PC-9 (cell line): ENCODE results near the gene ASIC4. TPM values are rescaled to one million over a fixed set of nuclear protein-coding genes. Genes with fewer than 3 reads are reported as not detected.

Source experiments
- BruUV-seq: library from RNA; stranded (reverse); fragments of 400-500 nt; replicated peaks from 2 replicates; lab custom pipeline; 2021; lab: Mats Ljungman, UMichigan
- CTCF ChIA-PET: fragments of 300-600 bp; sonication (Branson Sonifier 250); formaldehyde crosslinking; loops from one replicate; lab custom pipeline; 2022; ENCODE audit warnings: antibody characterized with exemption; lab: Charles Lee
- POLR2A ChIA-PET: fragments of 300-600 bp; sonication (Branson Sonifier 250); formaldehyde crosslinking; loops from one replicate; lab custom pipeline; 2022; ENCODE audit warnings: antibody characterized with exemption; ENCODE audit not compliant: unreplicated experiment; lab: Charles Lee
- DNase-seq, 2 experiments: peaks; one replicate each; pipeline versions ENCODE4 v3.0.0 to v3.0.0-alpha.2; 2015 to 2022; ENCODE audit warnings: mixed read lengths in 1 of 2
- H2AFZ ChIP-seq: fragments of 200-600 bp; sonication (generic); 2 replicates; pipeline ENCODE4 v1.8.1; 2017; ENCODE audit warnings: antibody characterized with exemption
- H3F3A ChIP-seq: fragments of 200-600 bp; sonication (generic); 2 replicates; pipeline ENCODE4 v1.8.1; 2017; ENCODE audit warnings: antibody characterized with exemption, mild to moderate bottlenecking, low read depth; ENCODE audit not compliant: insufficient read depth
- H3K27ac ChIP-seq: fragments of 200-600 bp; sonication (generic); 2 replicates; pipeline ENCODE4 v1.6.1; 2016; ENCODE audit warnings: mixed run types
- H3K27me3 ChIP-seq: fragments of 200-600 bp; sonication (generic); 2 replicates; pipeline ENCODE4 v1.6.1; 2016; ENCODE audit warnings: low read depth, mixed run types; ENCODE audit not compliant: insufficient read depth
- H3K36me3 ChIP-seq: fragments of 200-600 bp; sonication (generic); 2 replicates; pipeline ENCODE4 v1.6.1; 2016; ENCODE audit warnings: low read depth, mixed run types
- H3K4me1 ChIP-seq: fragments of 200-600 bp; sonication (generic); replicated peaks from 2 replicates; pipeline ENCODE4 v1.6.1; 2016; ENCODE audit warnings: mixed run types; ENCODE audit not compliant: insufficient read depth
- H3K4me2 ChIP-seq: fragments of 200-600 bp; sonication (generic); 2 replicates; pipeline ENCODE4 v1.6.1; 2017; ENCODE audit warnings: mixed run types
- H3K4me3 ChIP-seq: fragments of 200-600 bp; sonication (generic); 2 replicates; pipeline ENCODE4 v1.6.1; 2016; ENCODE audit warnings: mixed run types
- H3K79me2 ChIP-seq: fragments of 200-600 bp; sonication (generic); 2 replicates; pipeline ENCODE4 v1.6.1; 2017; ENCODE audit warnings: low read depth, mixed run types
- H3K9me2 ChIP-seq: fragments of 200-600 bp; sonication (generic); 2 replicates; pipeline ENCODE4 v1.8.1; 2017; ENCODE audit warnings: mild to moderate bottlenecking; ENCODE audit not compliant: insufficient read depth
- H3K9me3 ChIP-seq: fragments of 200-600 bp; sonication (generic); 2 replicates; pipeline ENCODE4 v1.8.1; 2016; ENCODE audit warnings: low read depth; ENCODE audit not compliant: insufficient read depth
- H4K20me1 ChIP-seq: fragments of 200-600 bp; sonication (generic); 2 replicates; pipeline ENCODE4 v1.8.1; 2017; ENCODE audit not compliant: insufficient read depth
- EZH2 ChIP-seq: fragments of 200-600 bp; sonication (generic); IDR thresholded peaks from 2 replicates; pipeline ENCODE4 v1.8.0; 2017; ENCODE audit warnings: antibody characterized with exemption, low read depth
- intact Hi-C: fragments of 100-400 bp; cut with micrococcal nuclease; formaldehyde crosslinking; loops from one replicate; pipeline ENCODE4 v1.10.0; 2022; ENCODE audit not compliant: unreplicated experiment
- total RNA-seq: library from RNA; stranded (reverse); gene quantifications from 2 replicates; pipeline ENCODE4 v1.2.3, GENCODE V29; 2021
- TF ChIP-seq, protein P1 (sequence below): fragments of 200-600 bp; sonication (generic); conservative IDR thresholded peaks from 2 replicates; pipeline ENCODE4 v1.6.1; 2017; ENCODE audit warnings: mixed run types, antibody characterized with exemption, mild to moderate bottlenecking, moderate library complexity

Gene ASIC4
- total RNA-seq, 1 experiment from 2014 or later = 0.22 TPM

GRCh38 chr2:219543596-219544358 is 29.5 kb downstream of the ASIC4 start, which contains the start of the genes CHPF and TMEM198:
Gene CHPF, minus strand, starts transcription at chr2:219543809. Its CDS starts 271 bp downstream, at chr2:219543538.
Gene TMEM198, plus strand, starts transcription at chr2:219544028. Its CDS starts 700 bp downstream, at chr2:219544728.
- TF ChIP-seq, protein P1, sequence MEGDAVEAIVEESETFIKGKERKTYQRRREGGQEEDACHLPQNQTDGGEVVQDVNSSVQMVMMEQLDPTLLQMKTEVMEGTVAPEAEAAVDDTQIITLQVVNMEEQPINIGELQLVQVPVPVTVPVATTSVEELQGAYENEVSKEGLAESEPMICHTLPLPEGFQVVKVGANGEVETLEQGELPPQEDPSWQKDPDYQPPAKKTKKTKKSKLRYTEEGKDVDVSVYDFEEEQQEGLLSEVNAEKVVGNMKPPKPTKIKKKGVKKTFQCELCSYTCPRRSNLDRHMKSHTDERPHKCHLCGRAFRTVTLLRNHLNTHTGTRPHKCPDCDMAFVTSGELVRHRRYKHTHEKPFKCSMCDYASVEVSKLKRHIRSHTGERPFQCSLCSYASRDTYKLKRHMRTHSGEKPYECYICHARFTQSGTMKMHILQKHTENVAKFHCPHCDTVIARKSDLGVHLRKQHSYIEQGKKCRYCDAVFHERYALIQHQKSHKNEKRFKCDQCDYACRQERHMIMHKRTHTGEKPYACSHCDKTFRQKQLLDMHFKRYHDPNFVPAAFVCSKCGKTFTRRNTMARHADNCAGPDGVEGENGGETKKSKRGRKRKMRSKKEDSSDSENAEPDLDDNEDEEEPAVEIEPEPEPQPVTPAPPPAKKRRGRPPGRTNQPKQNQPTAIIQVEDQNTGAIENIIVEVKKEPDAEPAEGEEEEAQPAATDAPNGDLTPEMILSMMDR = no peak
- TF ChIP-seq EZH2 = no peak
- peak within 1 kb of the TSS; percentile 65 for H3K4me3 ChIP-seq
- ChIA-PET CTCF (interaction anchor here (0.6 kb wide), 1 partner anchor 143 kb away, joined by 7 read pairs; no protein-coding TSS in a partner anchor), POLR2A (interaction anchor here (0.6 to 0.7 kb wide), 5 partner anchors 53 to 424 kb away, joined by 3 to 5 read pairs (median 3); no protein-coding TSS in a partner anchor)
- H3K79me2 ChIP-seq = peaks cover 17% of the 10 kb centered on the region
- intact Hi-C loops = loop anchor here (1.0 to 2.0 kb wide), 3 partner anchors 27 to 146 kb away; partner anchors contain the start of genes OBSL1 and STK11IP
- H4K20me1 ChIP-seq = peaks cover 19% of the 10 kb centered on the region
- no peaks in the 10 kb centered on the region for H3K9me2 ChIP-seq
- peaks cover 10% of the 10 kb centered on the region for H3K36me3 ChIP-seq
- no peaks in the 10 kb centered on the region for H3K27me3 ChIP-seq
- H2AFZ ChIP-seq = peak within 1 kb of the TSS; percentile 82
- DNase-seq = peak; percentile 91 to 98
- peak within 1 kb of the TSS; percentile 55 for H3K27ac ChIP-seq
- no TSS peak for BruUV-seq
- H3K4me2 ChIP-seq = peak within 1 kb of the TSS; percentile 93
- H3K9me3 ChIP-seq = no peaks in the 10 kb centered on the region
- peaks cover 11% of the 10 kb centered on the region; the same call in 1 of the 2 replicates for H3F3A ChIP-seq
- no peaks in the 10 kb centered on the region; the same call in 1 of the 2 replicates for H3K4me1 ChIP-seq

GRCh38 chr2:219544567-219544966 is 30.3 kb downstream of the ASIC4 start:
- POLR2A ChIA-PET = no interaction called here
- Histone ChIP-seq H4K20me1 (peaks cover 14% of the 10 kb centered on the region), H3K4me2 (peak overlapping the region; percentile 93), H3K9me3 (no peaks in the 10 kb centered on the region), H3K27me3 (no peaks in the 10 kb centered on the region), H3K27ac (no peak overlapping the region), H3K4me1 (no peaks in the 10 kb centered on the region; the same call in 1 of the 2 replicates), H3K9me2 (no peaks in the 10 kb centered on the region), H3K4me3 (peak overlapping the region; percentile 65), H3K36me3 (peaks cover 10% of the 10 kb centered on the region), H3K79me2 (peaks cover 17% of the 10 kb centered on the region), H2AFZ (peak overlapping the region; percentile 82; the same call in 1 of the 2 replicates), H3F3A (peaks cover 11% of the 10 kb centered on the region; the same call in 1 of the 2 replicates)
- TF ChIP-seq EZH2 = no peak
- TF ChIP-seq, protein P1 = no peak
- no peak for DNase-seq
- intact Hi-C loops = no loop called here
- TSS peak; percentile 51 for BruUV-seq
- CTCF ChIA-PET = no interaction called here

DNA sequence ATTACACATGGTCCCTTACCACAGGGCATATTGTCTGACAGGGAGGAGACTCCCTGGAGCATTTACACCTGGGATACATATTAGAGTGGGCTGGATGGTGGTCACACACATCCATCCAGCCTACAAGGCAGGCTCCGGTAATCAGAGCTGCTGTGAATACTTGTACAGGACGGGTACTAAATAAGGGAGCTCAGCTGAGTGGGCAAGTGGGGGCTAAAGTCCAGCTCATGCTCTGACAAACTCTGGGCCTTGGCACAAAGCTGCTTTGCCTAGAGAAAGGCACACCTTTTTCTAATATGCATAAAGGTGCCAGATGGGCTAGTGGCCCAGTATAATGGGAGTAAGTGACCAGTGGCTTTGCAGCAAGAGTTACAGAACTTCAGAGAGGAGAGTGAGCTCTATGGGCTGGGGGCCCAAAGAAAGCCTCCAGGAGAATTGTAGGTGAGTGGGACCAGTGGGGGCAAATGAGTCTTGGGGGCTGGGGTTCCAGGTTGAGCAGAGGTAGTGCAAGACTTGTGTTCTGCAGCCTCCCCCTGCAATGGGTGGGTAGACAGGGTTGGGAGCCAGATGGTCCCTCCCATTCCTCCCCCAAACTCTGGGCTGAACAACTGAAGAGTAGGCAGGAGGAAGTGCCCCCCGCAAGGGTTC is 31.1 kb downstream of the ASIC4 start:
- no TSS peak for BruUV-seq
- Histone ChIP-seq H3K36me3 (peaks cover 10% of the 10 kb centered on the region), H3K4me2 (peak overlapping the region; percentile 93), H3K27ac (no peak overlapping the region), H3K4me1 (no peaks in the 10 kb centered on the region; the same call in 1 of the 2 replicates), H3K4me3 (no peak overlapping the region), H3K79me2 (peaks cover 17% of the 10 kb centered on the region), H2AFZ (no peak overlapping the region), H3K27me3 (no peaks in the 10 kb centered on the region), H3K9me3 (no peaks in the 10 kb centered on the region), H3K9me2 (no peaks in the 10 kb centered on the region), H4K20me1 (peaks cover 12% of the 10 kb centered on the region), H3F3A (peaks cover 11% of the 10 kb centered on the region; the same call in 1 of the 2 replicates)
- intact Hi-C loops = no loop called here
- no peak for DNase-seq
- ChIA-PET POLR2A (no interaction called here), CTCF (no interaction called here)
- TF ChIP-seq, protein P1 = no peak
- no peak for TF ChIP-seq EZH2
